ENCODE data around the gene CARS1. TPM values are rescaled to one million over a fixed set of nuclear protein-coding genes. Genes with fewer than 3 reads are reported as not detected.
A peak's percentile ranks its signal among the peaks of the same experiment; 100 is the strongest.

The CARS1 gene
- polyA plus RNA-seq, 3 donors = 30.9 to 46.8 (median 35.7) TPM

- Histone ChIP-seq H3K9me3 (replicated peaks in 1 of 2; ENCODE audit: control insufficient read depth in 1 of 2, insufficient read depth in 1 of 2, low read length in 2 of 2) (no peaks in the 10 kb centered on the region), H3K4me1 (ENCODE audit: control insufficient read depth in 1 of 2, insufficient read depth in 2 of 2, low read length in 2 of 2) (peaks cover 4 to 6% of the 10 kb centered on the region in 2 donors), H2AFZ (ENCODE audit: insufficient read depth, low read depth, low read length, poor library complexity, severe bottlenecking) (no peak overlapping the region), H3K36me3 (replicated peaks in 1 of 2; ENCODE audit: control insufficient read depth in 1 of 2, insufficient read depth in 2 of 2, low read length in 2 of 2) (peaks cover 40 to 70% of the 10 kb centered on the region in 2 donors), H3K27me3 (ENCODE audit: control insufficient read depth in 2 of 2, insufficient read depth in 2 of 2, low read length in 2 of 2) (no peaks in the 10 kb centered on the region), H3K4me2 (replicated peaks; ENCODE audit: extremely low read depth, low read length, poor library complexity, severe bottlenecking) (no peak overlapping the region), H3K4me3 (replicated peaks in 1 of 3; ENCODE audit: low read depth in 2 of 3, low read length in 3 of 3) (no peak overlapping the region), H4K20me1 (ENCODE audit: insufficient read depth, low read length) (peaks cover 13% of the 10 kb centered on the region), H3K9ac (ENCODE audit: insufficient read depth, low read length, poor library complexity, severe bottlenecking) (no peak overlapping the region), H3K27ac (ENCODE audit: low read depth in 1 of 2, low read length in 2 of 2) (peak overlapping the region in 1 of 2 donors; percentile 20), H3K79me2 (ENCODE audit: insufficient read depth, low read length) (no peaks in the 10 kb centered on the region)
- peaks cover 28 to 71% of the 10 kb centered on the region in 2 donors for H3K36me3 Mint-ChIP-seq
- H3K27ac Mint-ChIP-seq = peak overlapping the region in 1 of 7 donors; percentile 16
- H3K4me3 Mint-ChIP-seq = no peak overlapping the region
- intact Hi-C loops (cut with micrococcal nuclease) = loop anchor here (5.0 kb wide), 3 partner anchors 54 to 559 kb away; no protein-coding TSS in a partner anchor
- no peaks in the 10 kb centered on the region for H3K27me3 Mint-ChIP-seq (ENCODE audit: low read depth in 3 of 3)
- H3K9me3 Mint-ChIP-seq = no peaks in the 10 kb centered on the region
- WGBS (ENCODE audit: insufficient coverage) = 80% methylated on average over 13 of the region's 14 CpGs
- no peak for DNase-seq
- H3K4me1 Mint-ChIP-seq = peaks cover 10% of the 10 kb centered on the region
- no peak for TF ChIP-seq CTCF (IDR thresholded peaks at IDR 0.05)
These were observed 34.0 kb upstream of the CARS1 start for GRCh38 chr11:3091081-3091845.

DNA sequence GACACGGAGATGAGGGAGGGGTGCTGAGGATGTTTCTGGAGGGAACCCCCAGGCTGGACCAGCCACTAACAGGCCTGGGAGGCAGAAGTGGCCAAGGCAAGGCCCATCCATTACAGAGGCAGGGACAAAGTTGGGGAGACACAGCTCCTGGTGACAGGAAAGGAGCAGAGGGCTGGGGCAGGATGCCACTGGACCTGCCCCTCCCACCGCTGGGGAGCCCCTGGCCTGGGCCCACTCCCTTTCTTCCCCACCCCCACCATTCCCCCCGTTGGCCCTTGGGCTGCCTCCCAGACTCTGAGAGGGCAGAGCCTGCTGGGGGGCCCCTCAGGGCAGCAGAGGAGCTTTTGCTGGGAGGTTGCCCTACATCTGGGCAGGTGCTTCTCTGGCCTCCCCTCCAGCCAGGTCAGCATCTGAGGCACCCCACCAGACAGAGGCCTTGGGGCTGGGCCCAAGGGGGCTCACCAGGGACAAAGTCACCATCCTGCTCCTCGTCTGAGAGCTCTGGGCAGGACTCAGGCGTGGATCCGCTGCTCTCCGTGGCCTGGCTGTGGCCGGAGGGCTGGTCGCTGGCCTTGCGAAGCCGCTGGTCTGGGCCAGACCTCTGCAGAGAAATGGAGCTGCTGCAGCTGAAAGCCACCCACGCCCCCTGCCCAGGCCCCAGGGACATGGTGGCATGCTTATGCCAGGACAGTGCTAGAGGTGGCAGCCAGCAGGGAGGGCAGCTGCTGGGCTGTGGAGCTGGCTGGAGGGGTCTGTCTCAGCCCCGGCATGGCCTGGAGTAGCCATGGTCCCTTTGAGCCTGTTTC is 33.1 kb upstream of the CARS1 start:
- H4K20me1 ChIP-seq (ENCODE audit: insufficient read depth, low read length) = peaks cover 13% of the 10 kb centered on the region
- H3K36me3 ChIP-seq (replicated peaks in 1 of 2; ENCODE audit: control insufficient read depth in 1 of 2, insufficient read depth in 2 of 2, low read length in 2 of 2) = peaks cover 36 to 60% of the 10 kb centered on the region in 2 donors
- no peaks in the 10 kb centered on the region for H3K9me3 ChIP-seq (replicated peaks in 1 of 2; ENCODE audit: control insufficient read depth in 1 of 2, insufficient read depth in 1 of 2, low read length in 2 of 2)
- no peak for TF ChIP-seq CTCF (IDR thresholded peaks at IDR 0.05)
- H3K27me3 ChIP-seq (ENCODE audit: control insufficient read depth in 2 of 2, insufficient read depth in 2 of 2, low read length in 2 of 2) = no peaks in the 10 kb centered on the region
- Mint-ChIP-seq H3K36me3 (peaks cover 22 to 61% of the 10 kb centered on the region in 2 donors), H3K4me1 (peaks cover 4% of the 10 kb centered on the region), H3K9me3 (no peaks in the 10 kb centered on the region), H3K27me3 (ENCODE audit: low read depth in 3 of 3) (peaks cover 0 to 6% (median 0%) of the 10 kb centered on the region in 3 donors), H3K27ac (no peak overlapping the region), H3K4me3 (no peak overlapping the region)
- H3K4me2 ChIP-seq (replicated peaks; ENCODE audit: extremely low read depth, low read length, poor library complexity, severe bottlenecking) = no peak overlapping the region
- H3K27ac ChIP-seq (ENCODE audit: low read depth in 1 of 2, low read length in 2 of 2) = peak overlapping the region in 1 of 2 donors; percentile 20
- no peak overlapping the region for H3K9ac ChIP-seq (ENCODE audit: insufficient read depth, low read length, poor library complexity, severe bottlenecking)
- H3K4me3 ChIP-seq (replicated peaks in 1 of 3; ENCODE audit: low read depth in 2 of 3, low read length in 3 of 3) = no peak overlapping the region
- no peaks in the 10 kb centered on the region for H3K79me2 ChIP-seq (ENCODE audit: insufficient read depth, low read length)
- H2AFZ ChIP-seq (ENCODE audit: insufficient read depth, low read depth, low read length, poor library complexity, severe bottlenecking) = no peak overlapping the region
- intact Hi-C loops (cut with micrococcal nuclease) = loop anchor here (5.0 kb wide), 3 partner anchors 53 to 558 kb away; no protein-coding TSS in a partner anchor
- WGBS (ENCODE audit: insufficient coverage) = 95% methylated on average over 11 of the region's 13 CpGs
- DNase-seq = no peak
- peaks cover 4 to 6% of the 10 kb centered on the region in 2 donors for H3K4me1 ChIP-seq (ENCODE audit: control insufficient read depth in 1 of 2, insufficient read depth in 2 of 2, low read length in 2 of 2)

Data from CD14-positive monocyte (primary cell).